WTC11 (cell line): ENCODE results near the gene TACC2.

Experiments used
- AFF4 ChIP-seq: sonication (generic); formaldehyde crosslinking; IDR thresholded peaks from 2 replicates; pipeline ENCODE4 v1.8.1; 2023; ENCODE audit warnings: mild to moderate bottlenecking, missing genetic modification reagents, borderline replicate concordance
- ATF2 ChIP-seq: sonication (generic); formaldehyde crosslinking; IDR thresholded peaks from 2 replicates; pipeline ENCODE4 v1.8.1; 2022; ENCODE audit warnings: low read depth, missing genetic modification reagents, borderline replicate concordance
- ATF6 ChIP-seq: sonication (generic); formaldehyde crosslinking; IDR thresholded peaks from 2 replicates; pipeline ENCODE4 v1.8.1; 2023; ENCODE audit warnings: mild to moderate bottlenecking, missing genetic modification reagents
- CTCF ChIP-seq: fragments of 200-600 bp; IDR thresholded peaks from 2 replicates; pipeline ENCODE4 v1.8.0; 2022; ENCODE audit warnings: antibody characterized with exemption
- E2F1 ChIP-seq: sonication (generic); formaldehyde crosslinking; IDR thresholded peaks from 2 replicates; pipeline ENCODE4 v1.8.0; 2022; ENCODE audit warnings: mild to moderate bottlenecking, missing genetic modification reagents
- E2F4 ChIP-seq: sonication (generic); formaldehyde crosslinking; IDR thresholded peaks from 2 replicates; pipeline ENCODE4 v1.8.1; 2022; ENCODE audit warnings: low read depth, mild to moderate bottlenecking, moderate library complexity, missing genetic modification reagents, borderline replicate concordance
- FOXK1 ChIP-seq: sonication (generic); formaldehyde crosslinking; IDR thresholded peaks from 2 replicates; pipeline ENCODE4 v1.8.0; 2022; ENCODE audit warnings: mild to moderate bottlenecking, moderate library complexity, missing genetic modification reagents
- HMGXB4 ChIP-seq: sonication (generic); formaldehyde crosslinking; IDR thresholded peaks from 2 replicates; pipeline ENCODE4 v1.8.1; 2023; ENCODE audit warnings: mild to moderate bottlenecking, moderate library complexity, missing genetic modification reagents
- NR2C2 ChIP-seq: sonication (generic); formaldehyde crosslinking; IDR thresholded peaks from 2 replicates; pipeline ENCODE4 v1.8.0; 2022; ENCODE audit warnings: mild to moderate bottlenecking, missing genetic modification reagents
- STAT6 ChIP-seq: sonication (generic); formaldehyde crosslinking; conservative IDR thresholded peaks from 2 replicates; pipeline ENCODE4 v1.8.1; 2023; ENCODE audit warnings: mild to moderate bottlenecking, low read depth, missing genetic modification reagents, moderate library complexity
- TEAD1 ChIP-seq: sonication (generic); formaldehyde crosslinking; IDR thresholded peaks from 2 replicates; pipeline ENCODE4 v1.8.0; 2022; ENCODE audit warnings: mild to moderate bottlenecking, missing genetic modification reagents

GRCh38 chr10:122056431-122057094 is 67.6 kb downstream of the TACC2 start:
- TF ChIP-seq AFF4 = no peak
- TF ChIP-seq CTCF = no peak
- TF ChIP-seq HMGXB4 (CRISPR knock-in tag) = no peak
- TF ChIP-seq E2F4 (CRISPR knock-in tag) = no peak
- TF ChIP-seq FOXK1 (CRISPR knock-in tag) = no peak
- TF ChIP-seq E2F1 (CRISPR knock-in tag) = no peak
- no peak for TF ChIP-seq STAT6 (CRISPR knock-in tag)
- TF ChIP-seq TEAD1 (CRISPR knock-in tag) = no peak
- TF ChIP-seq ATF2 (CRISPR knock-in tag) = no peak
- no peak for TF ChIP-seq ATF6 (CRISPR knock-in tag)
- no peak for TF ChIP-seq NR2C2 (CRISPR knock-in tag)
